ENCODE results near the gene PLCXD3.
"Not testable (repeated sequence)": the region's sequence is repeated elsewhere in the genome, so short reads cannot be mapped to it uniquely, and the experiment has no call there.

PLCXD3 gene

DNA sequence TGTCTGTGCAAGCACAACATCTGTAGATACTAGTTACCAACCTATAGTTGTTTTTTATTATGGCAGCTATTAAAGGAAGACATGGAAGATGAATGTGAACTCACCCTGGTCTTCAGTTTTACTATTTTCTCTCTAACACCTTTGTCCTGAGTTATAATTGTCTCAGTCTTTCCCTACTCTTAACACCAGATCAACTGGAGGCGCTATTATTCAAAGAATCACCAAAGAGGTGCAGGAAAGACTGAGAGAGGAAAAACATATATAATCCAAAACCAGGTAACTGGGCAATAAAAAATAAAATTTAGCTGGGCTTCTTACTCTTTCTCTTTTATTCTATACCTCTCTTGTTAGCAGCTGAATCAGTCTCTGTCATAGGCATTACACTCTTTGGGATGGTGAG lies 162.8 kb downstream of the PLCXD3 start:
- no peak for DNase-seq (ENCODE audit: low spot score)

DNA sequence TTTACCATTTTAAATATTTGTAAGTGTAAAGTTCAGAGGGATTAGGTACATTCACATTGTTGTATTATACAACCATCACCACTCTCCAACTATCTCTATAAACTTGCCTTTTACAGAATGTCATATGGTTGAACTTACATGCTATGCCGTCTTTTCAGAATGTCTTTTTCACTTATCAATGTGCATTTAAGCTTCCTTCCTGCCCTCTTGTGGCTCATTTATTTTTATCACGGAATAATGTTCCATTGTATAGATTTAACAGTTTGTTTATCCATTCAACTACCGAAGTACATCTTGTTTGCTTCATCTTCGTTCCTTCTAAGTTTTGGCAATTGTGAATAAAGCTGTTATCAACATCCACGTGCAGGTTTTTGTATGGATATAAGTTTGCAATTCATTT lies 163.8 kb downstream of the PLCXD3 start:
- DNase-seq (ENCODE audit: low spot score) = no peak

DNA sequence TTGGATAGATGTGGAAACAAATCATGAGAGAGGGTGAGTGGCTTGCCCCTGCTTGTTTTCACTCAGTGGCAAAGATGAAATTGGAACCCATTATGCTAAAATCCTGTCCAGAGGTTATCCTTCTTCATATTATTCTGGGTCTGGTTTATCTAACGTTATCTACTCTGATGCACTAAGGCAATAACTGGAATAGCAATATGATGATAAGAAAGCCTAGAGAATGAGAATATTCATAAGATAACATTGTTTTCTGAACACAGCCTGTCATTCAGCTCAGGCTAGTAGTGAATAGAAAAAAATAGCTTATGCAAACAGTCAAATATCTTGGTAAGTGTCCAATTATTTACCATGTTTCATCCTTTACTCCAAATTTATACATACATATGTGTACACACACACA lies 165.1 kb downstream of the PLCXD3 start:
- no peak for DNase-seq (ENCODE audit: low spot score)

DNA sequence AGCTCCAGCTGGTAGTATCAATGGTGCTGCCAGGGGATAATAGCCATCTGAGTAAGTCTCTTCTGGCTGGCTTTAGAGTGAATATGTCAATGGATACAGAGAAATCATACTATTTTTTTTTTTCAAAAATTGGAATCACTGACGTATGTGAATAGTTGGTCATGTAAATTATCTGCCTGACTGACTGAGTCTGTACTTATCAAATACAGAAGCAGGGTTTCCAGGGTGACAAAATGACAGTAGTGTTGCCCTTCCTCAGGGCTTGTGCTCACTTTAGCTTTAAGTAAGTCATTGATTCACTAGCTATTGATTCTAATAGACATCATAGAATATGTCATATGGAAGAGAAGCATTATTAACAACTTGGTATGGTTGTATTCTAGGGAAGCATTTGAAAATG lies 171.1 kb downstream of the PLCXD3 start:
- DNase-seq (ENCODE audit: low spot score) = no peak

DNA sequence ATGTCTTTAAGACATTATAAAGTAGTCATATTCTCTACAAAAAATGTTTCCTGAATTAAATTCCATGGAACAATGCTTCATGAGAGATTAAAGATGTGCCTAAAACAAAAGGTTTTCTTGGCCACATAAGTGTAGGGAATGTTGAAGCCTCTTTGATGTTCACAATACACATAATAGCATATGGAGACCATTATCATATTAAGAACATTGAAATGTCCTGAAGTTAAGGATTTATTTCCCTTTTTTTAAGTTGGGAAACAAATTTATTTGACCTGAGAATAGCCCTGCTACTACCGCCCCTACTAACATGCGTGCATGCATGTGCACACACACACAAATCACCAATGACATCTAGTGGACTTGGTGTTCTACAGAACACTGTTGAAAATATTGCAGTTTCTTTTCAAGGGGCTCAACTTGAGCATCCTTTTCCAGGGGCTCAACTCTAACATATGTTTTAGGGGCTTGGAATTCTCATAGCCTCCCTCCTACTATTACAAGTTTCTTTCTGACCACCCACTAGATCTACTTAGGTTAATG lies 172.2 kb downstream of the PLCXD3 start:
- no peak for DNase-seq (ENCODE audit: low spot score)

DNA sequence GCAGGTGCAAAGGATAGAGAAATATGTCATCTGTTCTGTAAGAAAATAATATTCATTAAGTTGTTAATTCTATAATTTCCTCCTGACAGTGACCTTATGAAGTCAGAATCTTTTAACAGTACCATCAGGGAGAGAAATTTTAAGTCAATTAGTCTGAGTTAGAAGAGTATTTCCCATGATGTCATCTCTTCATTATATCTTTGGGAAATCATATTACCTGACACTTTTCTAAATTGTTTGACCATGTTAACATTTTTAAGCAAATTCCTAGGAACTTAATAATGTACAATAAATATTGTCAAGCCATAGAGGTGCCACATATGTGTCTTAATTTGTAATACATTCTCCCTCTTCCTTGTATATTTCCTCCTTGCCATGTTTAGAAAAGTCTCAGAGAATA lies 172.7 kb downstream of the PLCXD3 start:
- no peak for DNase-seq (ENCODE audit: low spot score)

DNA sequence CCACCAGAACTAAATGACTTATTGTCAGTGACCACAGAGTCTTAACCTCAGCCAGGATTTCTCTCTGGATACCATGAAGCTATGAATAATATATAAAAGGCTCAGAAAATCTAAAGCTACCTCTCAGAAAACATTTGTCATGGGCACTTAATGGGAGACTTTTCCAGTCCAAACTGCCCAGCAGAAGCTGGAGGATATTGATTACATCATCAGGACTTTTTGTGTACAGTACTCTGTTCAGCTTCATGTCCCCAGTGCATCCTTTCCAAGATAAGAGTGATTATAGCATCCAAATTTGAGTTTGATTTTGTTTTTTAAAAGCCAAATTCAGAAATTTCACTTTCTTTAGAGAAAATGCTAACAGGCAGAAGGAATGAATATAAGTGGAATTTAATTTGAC lies 173.2 kb downstream of the PLCXD3 start:
- no peak for DNase-seq (ENCODE audit: low spot score)

DNA sequence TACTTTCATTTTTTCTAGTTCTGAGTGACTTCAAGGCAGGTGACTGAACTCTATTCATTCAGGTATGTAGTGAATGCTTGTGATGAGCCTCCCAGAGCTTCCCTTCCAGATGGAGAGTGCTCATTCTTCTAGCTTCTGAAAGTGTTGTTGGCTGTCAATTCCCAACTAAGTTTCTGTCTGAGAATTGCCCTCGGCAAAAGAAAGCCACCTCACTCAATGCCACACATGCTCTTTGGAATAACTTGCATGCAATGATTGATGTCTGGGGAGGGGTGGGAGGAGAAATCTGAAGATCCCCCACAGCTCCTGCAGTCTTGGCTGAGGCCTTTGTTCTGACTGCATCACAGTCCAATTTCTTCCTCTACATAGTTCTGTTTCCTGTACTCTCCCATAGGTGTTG lies 173.9 kb downstream of the PLCXD3 start:
- no peak for DNase-seq (ENCODE audit: low spot score)

DNA sequence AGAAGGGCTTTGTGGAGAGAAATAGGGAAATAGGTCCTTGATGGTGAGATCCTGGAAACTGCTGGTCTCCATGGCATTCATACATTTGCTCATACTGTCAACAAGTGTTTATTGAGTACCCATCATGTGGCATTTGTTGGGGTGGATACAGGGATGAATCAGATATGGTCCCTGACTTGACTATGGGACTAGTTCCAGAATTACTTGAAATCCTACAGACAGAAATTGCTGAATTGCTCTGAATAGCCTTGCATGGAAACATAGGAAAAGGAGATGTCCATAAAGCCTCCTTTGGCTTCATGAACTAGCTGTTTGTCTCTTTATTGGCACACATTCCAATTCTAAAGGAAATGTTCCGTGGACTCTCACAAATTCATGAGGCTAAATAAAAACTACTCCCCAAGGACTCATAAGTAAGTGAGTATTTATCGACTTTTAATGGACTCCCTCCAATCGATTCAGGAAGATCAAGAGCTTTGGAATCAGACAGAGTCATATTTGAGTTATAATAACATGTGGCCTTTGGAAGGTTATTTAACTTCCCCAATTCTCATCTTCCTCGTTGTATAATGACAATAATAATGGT lies 174.7 kb downstream of the PLCXD3 start:
- DNase-seq (ENCODE audit: low spot score) = no peak

DNA sequence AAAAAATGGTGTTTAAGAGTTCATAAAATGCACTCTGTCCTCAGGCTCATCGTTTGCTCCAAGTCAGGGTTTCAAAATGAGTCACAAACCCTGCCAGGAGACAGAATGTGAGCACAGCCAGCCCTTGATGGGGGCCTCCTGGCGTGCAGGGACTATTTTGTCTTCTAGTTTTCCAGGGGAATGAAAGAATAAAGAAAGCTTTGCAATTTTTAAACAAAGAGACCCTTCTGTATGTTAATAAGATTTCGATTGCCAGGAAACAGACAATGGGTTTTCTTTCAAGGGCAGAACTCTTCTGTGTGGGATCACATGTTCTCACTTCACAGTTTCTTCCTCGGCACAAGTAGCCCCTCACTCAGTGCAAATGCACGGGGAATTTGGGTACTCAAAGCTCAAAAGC lies 175.6 kb downstream of the PLCXD3 start:
- no peak for DNase-seq (ENCODE audit: low spot score)

DNA sequence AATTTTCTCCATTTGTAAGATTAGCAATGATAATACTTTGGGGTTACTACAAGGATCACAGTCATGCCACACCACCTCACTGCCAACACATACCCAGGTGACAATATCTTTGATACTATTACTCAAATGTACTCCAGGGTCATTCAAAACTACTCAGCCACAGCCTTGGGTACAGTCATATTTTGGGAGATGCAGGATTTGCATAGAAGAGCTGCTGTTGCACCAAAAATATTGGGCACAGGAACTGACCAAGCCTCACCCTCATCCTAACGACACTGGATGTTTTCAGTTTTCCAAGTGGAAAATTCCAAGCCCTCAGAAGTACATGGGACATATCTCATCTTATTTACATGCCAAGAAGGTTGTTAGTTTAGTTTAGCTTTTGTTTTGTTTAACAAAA lies 176.2 kb downstream of the PLCXD3 start:
- no peak for DNase-seq (ENCODE audit: low spot score)

DNA sequence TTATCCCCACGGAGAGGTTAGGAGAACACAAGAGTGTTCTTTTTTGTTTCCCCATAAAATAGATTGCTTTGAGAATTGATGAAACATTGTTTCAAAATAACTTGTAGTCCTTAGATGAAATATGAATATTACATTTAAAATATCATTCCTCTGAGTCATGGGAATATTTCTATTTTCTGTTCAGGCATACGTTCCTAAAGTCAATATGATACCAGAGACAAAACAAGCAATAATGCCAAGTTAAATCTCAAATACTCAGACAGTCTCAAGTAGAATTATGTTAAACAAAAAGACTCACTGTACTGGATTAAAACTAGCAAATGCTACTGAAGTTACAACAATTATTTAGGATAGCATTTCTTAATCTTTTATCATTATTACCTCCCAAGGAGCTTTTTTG lies 185.3 kb downstream of the PLCXD3 start:
- no peak for DNase-seq (ENCODE audit: low spot score)

DNA sequence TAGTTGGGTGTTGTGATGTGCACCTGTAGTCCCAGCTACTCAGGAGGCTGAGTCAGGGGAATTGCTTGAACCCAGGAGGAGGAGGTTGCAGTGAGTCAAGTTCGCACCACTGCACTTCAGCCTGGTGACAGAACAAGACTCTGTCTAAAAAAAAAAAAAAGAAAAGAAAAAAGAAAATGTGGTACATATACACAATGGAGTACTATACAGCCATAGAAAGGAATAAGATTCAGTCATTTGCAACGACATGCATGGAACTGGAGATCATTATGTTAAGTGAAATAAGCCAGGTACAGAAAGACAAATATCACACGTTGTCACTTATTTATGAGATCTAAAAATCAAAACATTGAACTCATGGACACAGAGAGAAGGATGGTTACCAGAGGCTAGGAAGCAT lies 187.6 kb downstream of the PLCXD3 start:
- not testable (repeated sequence) for DNase-seq (ENCODE audit: low spot score)

DNA sequence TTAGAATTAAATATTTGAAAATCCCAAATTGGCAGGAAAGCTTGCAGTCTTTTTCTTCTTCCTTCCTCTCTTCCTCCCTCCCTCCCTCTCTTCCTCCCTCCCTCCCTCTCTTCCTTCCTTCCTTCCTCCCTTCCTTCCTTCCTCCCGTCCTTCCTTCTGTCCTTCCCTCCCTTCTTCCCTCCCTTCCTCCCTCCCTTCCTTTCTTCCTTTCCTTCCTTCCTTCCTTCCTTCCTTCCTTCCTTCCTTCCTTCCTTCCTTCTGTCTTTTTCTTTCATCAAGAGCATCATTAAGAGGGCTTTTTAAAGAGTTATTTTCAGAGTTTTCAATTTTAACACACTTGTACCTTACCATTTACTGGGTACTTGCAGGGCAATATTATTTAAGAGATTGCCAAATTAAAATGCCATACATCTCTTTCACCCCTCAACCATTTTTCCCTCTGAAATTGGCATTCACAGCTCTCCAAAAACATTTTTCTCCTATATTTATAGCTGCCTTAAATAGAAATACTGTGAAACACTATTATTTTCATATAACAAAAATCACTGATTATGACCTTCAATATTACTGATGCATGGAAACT lies 197.8 kb downstream of the PLCXD3 start:
- no peak for DNase-seq (ENCODE audit: low spot score)

DNA sequence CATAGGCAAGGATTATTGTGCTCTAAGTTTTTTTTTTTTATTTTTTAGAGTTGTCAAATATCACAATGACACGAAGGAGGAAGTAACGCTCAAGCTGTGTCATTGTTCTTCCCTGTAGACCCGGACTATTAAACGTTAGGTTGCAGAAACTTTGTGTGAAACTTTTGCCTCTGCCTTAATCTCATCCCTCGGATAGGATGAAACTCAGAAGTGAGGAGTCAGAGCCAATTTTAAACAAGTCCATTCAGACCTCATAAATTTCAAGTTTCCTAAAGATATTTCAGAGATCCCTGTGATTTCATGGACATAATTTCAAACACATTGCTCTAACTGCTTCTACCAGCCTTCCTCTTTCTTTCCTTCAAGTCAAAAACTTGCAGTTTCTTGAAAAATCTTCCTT lies 198.3 kb downstream of the PLCXD3 start:
- no peak for DNase-seq (ENCODE audit: low spot score)

DNA sequence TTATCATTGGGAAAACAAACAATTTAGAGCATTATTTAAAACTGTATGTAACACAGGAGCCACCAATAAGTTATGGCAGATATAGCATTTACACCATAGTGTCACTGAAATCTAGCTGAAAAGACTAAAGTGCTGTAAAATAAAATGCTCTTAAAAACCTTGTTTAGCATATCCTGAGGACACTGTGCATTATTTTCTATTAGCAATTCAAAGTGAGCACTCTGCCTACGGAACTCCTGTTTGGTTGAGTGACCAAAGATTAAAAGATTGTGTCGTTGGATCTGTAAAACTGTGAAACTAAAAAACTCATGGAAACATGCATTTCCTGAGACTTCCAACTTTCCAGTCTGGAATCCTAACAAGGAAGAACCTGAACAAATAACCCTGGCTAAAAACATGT lies 201.1 kb downstream of the PLCXD3 start:
- no peak for DNase-seq (ENCODE audit: low spot score)

DNA sequence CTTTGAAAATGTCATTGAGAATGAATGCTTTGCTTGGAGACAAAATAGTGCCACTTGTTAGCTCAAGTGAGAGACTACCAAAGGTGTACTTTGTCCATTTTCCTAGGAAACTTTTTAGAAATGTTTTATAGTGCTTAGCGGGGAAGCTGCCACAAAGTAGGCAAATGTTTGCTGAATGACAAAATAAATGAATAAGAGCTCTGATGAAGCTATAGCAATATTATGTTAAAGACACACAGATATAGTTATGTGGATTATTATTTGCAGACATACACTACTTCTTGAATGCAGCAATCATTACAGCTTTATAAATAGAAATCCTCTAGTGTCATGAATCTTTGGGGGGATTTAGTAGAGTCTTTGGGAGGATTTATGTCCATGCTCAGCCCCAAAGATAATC lies 204.4 kb downstream of the PLCXD3 start:
- no peak for DNase-seq (ENCODE audit: low spot score)

DNA sequence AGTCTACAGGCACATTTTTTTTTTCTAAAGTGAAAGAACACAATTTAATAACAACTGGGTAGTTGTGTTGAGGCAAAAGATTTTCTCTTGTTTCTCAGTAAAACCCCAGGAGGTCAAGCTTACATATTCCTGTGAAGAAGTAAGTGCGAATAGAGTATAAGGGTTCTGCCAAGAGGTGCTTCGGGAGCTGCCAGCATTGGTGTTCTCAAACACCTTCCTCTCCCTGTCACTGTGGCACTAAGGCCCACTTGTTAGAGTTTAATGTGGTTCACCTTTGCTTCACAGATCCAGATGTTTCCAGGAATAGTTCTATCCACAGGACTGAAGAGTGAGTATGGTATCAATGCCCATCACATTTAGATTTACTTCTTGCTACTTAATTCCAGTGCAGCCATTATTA lies 205.3 kb downstream of the PLCXD3 start:
- no peak for DNase-seq (ENCODE audit: low spot score)

DNA sequence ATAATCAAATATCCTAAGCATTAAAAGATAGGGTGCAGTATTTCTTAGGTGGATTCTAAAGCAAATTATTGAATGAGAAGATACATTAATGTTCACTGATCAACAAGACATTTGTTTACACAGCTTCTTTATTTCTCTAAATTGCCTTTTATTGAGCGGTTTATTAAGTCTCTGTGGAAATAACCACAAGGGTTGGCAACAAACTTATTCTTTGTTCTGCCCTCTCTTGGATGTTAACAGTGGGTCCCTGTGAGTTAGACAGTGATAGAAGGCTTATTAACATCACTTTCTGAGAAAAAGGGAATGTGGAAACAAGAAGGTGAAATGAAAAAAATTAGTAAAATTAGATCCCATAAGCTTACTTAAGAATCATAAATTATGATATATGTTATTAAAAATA lies 214.3 kb downstream of the PLCXD3 start:
- no peak for DNase-seq (ENCODE audit: low spot score)

DNA sequence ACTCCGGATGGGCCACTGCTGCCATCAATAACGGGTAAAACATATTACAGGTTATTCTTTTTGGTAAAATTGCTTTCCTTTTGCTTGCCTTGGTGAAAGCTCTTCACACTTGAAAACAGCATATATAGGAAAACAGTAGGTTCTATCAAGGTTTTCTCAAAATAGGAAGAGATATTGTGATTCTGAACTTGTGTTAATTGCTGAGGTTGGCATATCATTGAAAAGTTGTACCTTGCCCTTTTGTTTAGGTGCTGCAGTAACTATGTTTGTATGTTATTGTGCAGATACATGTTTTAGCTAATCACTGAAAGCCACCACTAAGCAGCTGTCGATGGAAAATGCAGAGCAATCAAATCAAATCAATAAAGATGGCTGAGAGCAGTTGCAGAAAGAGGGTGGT lies 219.1 kb downstream of the PLCXD3 start:
- DNase-seq (ENCODE audit: low spot score) = no peak

DNA sequence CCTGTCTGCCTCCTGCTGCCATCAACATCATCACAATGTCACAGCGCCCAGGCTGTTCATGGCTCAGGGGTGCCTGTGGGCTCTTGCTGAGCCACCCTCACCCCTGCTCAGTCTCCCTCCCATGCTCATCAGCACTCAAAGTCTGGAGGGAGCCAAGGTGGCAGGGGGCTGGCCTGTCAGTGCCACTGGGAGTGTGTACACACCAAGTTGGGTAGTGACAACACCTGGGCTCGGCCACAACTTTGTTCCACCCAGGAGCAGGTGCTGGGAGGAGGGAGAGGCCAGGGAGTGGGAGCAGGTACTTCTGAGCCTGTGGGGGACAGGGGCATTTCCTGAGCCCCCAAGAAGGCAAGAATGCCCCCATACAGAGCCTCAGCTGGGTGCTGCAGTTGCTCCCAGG lies 219.6 kb downstream of the PLCXD3 start:
- DNase-seq (ENCODE audit: low spot score) = no peak

DNA sequence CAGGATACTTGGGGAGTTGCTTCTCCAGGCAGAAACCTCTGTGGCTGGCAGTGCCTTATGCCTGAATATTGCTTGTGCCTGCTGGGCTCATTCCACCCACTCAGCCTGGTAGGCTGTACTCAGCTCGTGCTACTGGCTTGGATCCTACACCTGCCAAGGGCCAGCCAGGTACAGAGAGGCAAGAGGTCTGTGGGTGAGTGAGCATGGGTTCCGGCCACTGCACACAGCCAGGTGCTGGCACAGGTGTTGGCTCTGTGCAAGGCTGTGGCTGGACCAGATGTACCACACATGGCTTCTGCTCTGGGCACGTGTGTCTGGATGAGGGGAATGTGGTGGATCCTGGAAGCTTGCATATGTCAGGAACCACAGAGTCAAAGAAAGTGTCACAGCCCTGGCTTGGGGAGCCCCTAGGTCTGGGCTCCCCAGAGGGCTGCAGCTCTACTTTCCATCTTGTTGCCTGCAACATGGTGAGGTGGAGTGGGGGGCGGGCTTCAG lies 220.4 kb downstream of the PLCXD3 start:
- DNase-seq (ENCODE audit: low spot score) = no peak

DNA sequence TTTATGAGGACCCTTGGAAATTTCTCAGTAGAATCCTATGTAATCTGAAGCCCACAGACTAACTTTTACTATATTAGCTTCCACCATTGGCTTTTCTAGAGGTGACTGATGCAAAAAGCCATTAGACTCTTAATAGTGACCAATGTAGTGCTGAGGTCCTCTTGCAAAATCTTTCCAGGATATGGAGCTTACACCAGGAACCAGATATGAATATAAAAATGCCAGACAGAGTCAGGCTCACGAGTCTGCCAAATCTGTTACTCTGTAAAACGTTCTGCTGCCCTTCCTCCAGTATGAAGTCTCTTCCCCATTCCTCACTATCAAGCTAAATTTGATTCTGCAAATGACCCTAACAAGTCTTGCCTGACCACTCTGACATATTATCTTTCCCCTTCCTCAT lies 223.7 kb downstream of the PLCXD3 start:
- no peak for DNase-seq (ENCODE audit: low spot score)

DNA sequence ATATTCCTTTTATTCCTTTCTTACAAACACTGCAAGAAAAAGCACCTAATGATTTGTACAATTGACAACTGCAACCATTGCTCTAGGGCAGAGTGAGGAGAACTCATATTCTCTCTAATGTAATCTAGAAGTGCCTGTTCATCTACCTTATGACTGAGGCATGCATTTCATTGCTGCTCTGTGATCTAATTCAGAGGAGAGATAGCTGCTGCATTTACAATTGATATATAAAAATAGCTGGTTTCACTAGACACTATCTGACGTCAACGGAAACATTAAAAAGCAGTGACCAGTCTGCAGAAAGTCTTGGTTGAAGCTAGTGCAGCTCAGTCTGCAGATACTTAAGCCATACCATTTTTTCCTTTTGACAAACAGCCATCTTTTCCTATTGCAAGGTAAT lies 224.2 kb downstream of the PLCXD3 start:
- DNase-seq (ENCODE audit: low spot score) = no peak

Data from hematopoietic multipotent progenitor cell treated with erythropoietin and hydrocortisone succinate and interleukin-3 and kit ligand, for 17 days (in vitro differentiated cells).